Natural killer cell (primary cell): Measurements from ENCODE around the gene PID1. TPM values are rescaled to one million over a fixed set of nuclear protein-coding genes. Genes with fewer than 3 reads are reported as not detected.

Experiments
- ATAC-seq, 3 donors: fragments of 150-1000 bp in 2 of 3; fragments of 200-7000 bp in 1 of 3; cut with Tn5 transposase; 1 replicate in 1 of 3; 2 replicates in 2 of 3; pipeline ENCODE4 v1.10.0; 2021; ENCODE audit warnings: mild to moderate bottlenecking in 2 of 3, moderate library complexity in 2 of 3
- DNase-seq, 2 donors: peaks; one replicate each; pipeline versions ENCODE4 v3.0.0 to v3.0.0-alpha.2; 2013 to 2021; ENCODE audit warnings: mixed read lengths in 1 of 2
- H3K27ac ChIP-seq: one replicate; pipeline ENCODE4 v1.5.1; 2013; ENCODE audit warnings: mild to moderate bottlenecking, low read length
- H3K27me3 ChIP-seq: one replicate; pipeline ENCODE4 v1.6.1; 2013; ENCODE audit warnings: low read length; ENCODE audit not compliant: control insufficient read depth, insufficient read depth
- H3K36me3 ChIP-seq: one replicate; pipeline ENCODE4 v1.6.1; 2013; ENCODE audit warnings: low read length; ENCODE audit not compliant: control insufficient read depth, insufficient read depth
- H3K4me1 ChIP-seq: one replicate; pipeline ENCODE4 v1.6.1; 2013; ENCODE audit warnings: low read length; ENCODE audit not compliant: control insufficient read depth, insufficient read depth
- H3K4me3 ChIP-seq: one replicate; pipeline ENCODE4 v1.5.1; 2013; ENCODE audit warnings: low read length
- H3K9me3 ChIP-seq: one replicate; pipeline ENCODE4 v1.6.1; 2013; ENCODE audit warnings: low read length; ENCODE audit not compliant: control insufficient read depth, insufficient read depth
- H3K27ac Mint-ChIP-seq, 2 donors: one replicate each; pipeline ENCODE4 v1.8.0; 2022; ENCODE audit warnings: mild to moderate bottlenecking in 2 of 2, mixed read lengths in 2 of 2, moderate library complexity in 1 of 2
- H3K27me3 Mint-ChIP-seq, 2 donors: one replicate each; pipeline ENCODE4 v1.8.0; 2022; ENCODE audit warnings: low read depth in 2 of 2, mixed read lengths in 2 of 2
- H3K36me3 Mint-ChIP-seq: one replicate; pipeline ENCODE4 v1.8.0; 2022; ENCODE audit warnings: mixed read lengths
- H3K4me1 Mint-ChIP-seq, 2 donors: one replicate each; pipeline ENCODE4 v1.8.0; 2022; ENCODE audit warnings: mixed read lengths in 2 of 2
- H3K4me3 Mint-ChIP-seq: one replicate; pipeline ENCODE4 v1.8.0; 2022; ENCODE audit warnings: mild to moderate bottlenecking, moderate library complexity, mixed read lengths
- H3K9me3 Mint-ChIP-seq, 2 donors: one replicate each; pipeline ENCODE4 v1.8.0; 2022; ENCODE audit warnings: mixed read lengths in 2 of 2
- WGBS: methylation state at CpG from one replicate; pipeline ENCODE4 v1.1.7; 2013; ENCODE audit warnings: missing lambda C conversion rate; ENCODE audit not compliant: insufficient coverage; 5-methylcytosine and 5-hydroxymethylcytosine counted together
- intact Hi-C: fragments of 100-400 bp; cut with micrococcal nuclease; formaldehyde crosslinking; loops from one replicate; pipeline ENCODE4 v1.14.2; 2022
- total RNA-seq, 4 donors: library from RNA; stranded (reverse); fragments of 120-200 nt in 1 of 4; gene quantifications; one replicate each; pipeline versions ENCODE4 v1.2.3 to v1.2.4, GENCODE V29; 2013 to 2022
- TF ChIP-seq, protein P1 (sequence below): fragments of 200-600 bp; IDR thresholded peaks from one replicate; pipeline ENCODE4 v1.8.0; 2022; ENCODE audit warnings: antibody characterized with exemption

PID1 gene
- total RNA-seq, 3 donors from 2014 or later (not counting 1 experiment from before 2014, with no cell fraction given): 0.56 to 3.0 (median 1.0) TPM

DNA sequence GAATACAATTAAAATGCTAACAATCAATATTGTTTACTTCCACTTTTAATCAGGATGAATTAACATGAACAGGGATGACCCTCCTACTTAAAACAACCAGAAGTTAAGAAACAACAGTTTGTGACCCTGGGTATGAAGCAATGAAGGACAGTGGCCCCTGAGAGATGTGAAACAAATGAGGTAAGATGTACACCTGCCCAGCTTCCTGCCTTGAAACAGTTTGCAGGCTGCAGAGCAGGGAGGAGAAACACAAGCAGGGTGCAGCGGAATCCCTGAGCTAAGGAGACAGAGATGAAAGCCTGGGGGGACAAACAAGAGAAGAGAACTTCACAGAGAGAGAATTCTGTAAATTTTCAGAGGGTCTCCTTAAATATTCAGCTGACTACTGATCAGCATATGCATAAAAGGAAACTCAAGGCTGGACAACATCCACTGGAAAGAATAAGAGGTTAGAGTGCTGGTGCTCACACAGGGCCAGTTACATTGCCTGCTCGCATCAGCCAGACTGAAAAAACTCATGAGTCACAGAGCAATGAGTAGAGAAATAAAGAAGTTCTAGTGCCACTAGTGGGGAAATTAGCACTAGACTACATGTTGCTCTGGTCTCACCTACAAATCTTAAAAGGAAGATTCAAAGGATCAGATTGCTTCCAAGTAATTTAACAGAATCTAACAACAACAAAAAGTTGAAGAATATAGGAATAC, 106.4 kb downstream of the PID1 start:
- intact Hi-C loops: no loop called here
- H3K27ac ChIP-seq: no peak overlapping the region
- no peaks in the 10 kb centered on the region for H3K4me1 ChIP-seq
- no peaks in the 10 kb centered on the region for H3K36me3 ChIP-seq
- H3K27me3 ChIP-seq: no peaks in the 10 kb centered on the region
- no peak for ATAC-seq
- TF ChIP-seq, protein P1, sequence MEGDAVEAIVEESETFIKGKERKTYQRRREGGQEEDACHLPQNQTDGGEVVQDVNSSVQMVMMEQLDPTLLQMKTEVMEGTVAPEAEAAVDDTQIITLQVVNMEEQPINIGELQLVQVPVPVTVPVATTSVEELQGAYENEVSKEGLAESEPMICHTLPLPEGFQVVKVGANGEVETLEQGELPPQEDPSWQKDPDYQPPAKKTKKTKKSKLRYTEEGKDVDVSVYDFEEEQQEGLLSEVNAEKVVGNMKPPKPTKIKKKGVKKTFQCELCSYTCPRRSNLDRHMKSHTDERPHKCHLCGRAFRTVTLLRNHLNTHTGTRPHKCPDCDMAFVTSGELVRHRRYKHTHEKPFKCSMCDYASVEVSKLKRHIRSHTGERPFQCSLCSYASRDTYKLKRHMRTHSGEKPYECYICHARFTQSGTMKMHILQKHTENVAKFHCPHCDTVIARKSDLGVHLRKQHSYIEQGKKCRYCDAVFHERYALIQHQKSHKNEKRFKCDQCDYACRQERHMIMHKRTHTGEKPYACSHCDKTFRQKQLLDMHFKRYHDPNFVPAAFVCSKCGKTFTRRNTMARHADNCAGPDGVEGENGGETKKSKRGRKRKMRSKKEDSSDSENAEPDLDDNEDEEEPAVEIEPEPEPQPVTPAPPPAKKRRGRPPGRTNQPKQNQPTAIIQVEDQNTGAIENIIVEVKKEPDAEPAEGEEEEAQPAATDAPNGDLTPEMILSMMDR: no peak
- Mint-ChIP-seq H3K9me3 (peaks cover 7 to 12% of the 10 kb centered on the region in 2 donors), H3K36me3 (no peaks in the 10 kb centered on the region), H3K27ac (no peak overlapping the region), H3K4me1 (no peaks in the 10 kb centered on the region), H3K27me3 (no peaks in the 10 kb centered on the region), H3K4me3 (no peak overlapping the region)
- no peak for DNase-seq
- H3K9me3 ChIP-seq: peaks cover 6% of the 10 kb centered on the region
- no peak overlapping the region for H3K4me3 ChIP-seq
- 80% methylated on average over 2 of the region's 2 CpGs for WGBS

GRCh38 chr2:229163893-229164292, 107.2 kb downstream of the PID1 start:
- Histone ChIP-seq H3K27ac (no peak overlapping the region), H3K4me1 (no peaks in the 10 kb centered on the region), H3K4me3 (no peak overlapping the region), H3K27me3 (no peaks in the 10 kb centered on the region), H3K9me3 (peaks cover 7% of the 10 kb centered on the region), H3K36me3 (no peaks in the 10 kb centered on the region)
- Mint-ChIP-seq H3K27me3 (no peaks in the 10 kb centered on the region), H3K9me3 (peaks cover 8 to 12% of the 10 kb centered on the region in 2 donors), H3K27ac (no peak overlapping the region), H3K4me3 (no peak overlapping the region), H3K4me1 (no peaks in the 10 kb centered on the region), H3K36me3 (no peaks in the 10 kb centered on the region)
- ATAC-seq (no peak), DNase-seq (no peak)
- intact Hi-C loops: no loop called here
- WGBS: 62% methylated on average over 2 of the region's 2 CpGs
- TF ChIP-seq, protein P1: no peak

DNA sequence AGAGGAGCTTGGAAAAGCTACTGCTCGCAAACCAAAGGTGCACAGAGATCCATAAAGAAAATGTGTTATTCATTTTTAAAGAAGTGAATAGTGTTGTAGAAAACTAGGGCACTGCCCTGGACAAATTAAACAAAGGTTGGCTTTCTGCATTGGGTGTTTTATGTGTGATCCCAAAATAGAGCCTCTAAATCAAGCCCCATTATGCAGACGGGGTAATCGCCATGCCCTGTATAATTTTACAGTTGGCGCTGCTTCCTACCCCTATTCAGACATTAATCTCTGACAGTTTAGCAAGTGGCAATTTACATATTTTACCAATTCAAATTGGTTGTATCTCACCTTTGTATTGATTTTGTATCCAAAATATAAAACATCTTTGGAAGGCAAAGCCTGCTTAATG, 109.1 kb downstream of the PID1 start:
- H3K36me3 ChIP-seq: no peaks in the 10 kb centered on the region
- no peaks in the 10 kb centered on the region for H3K4me1 ChIP-seq
- 97% methylated on average over 4 of the region's 4 CpGs for WGBS
- DNase-seq: no peak
- no peak overlapping the region for H3K27ac ChIP-seq
- Mint-ChIP-seq H3K4me3 (no peak overlapping the region), H3K4me1 (no peaks in the 10 kb centered on the region), H3K27me3 (no peaks in the 10 kb centered on the region), H3K36me3 (no peaks in the 10 kb centered on the region), H3K9me3 (peaks cover 8 to 9% of the 10 kb centered on the region in 2 donors), H3K27ac (no peak overlapping the region)
- no peak overlapping the region for H3K4me3 ChIP-seq
- TF ChIP-seq, protein P1: no peak
- peaks cover 7% of the 10 kb centered on the region for H3K9me3 ChIP-seq
- no peak for ATAC-seq
- intact Hi-C loops: no loop called here
- H3K27me3 ChIP-seq: no peaks in the 10 kb centered on the region

GRCh38 chr2:229160984-229161383, 110.1 kb downstream of the PID1 start:
- DNase-seq (no peak), ATAC-seq (no peak)
- H3K4me1 ChIP-seq: no peaks in the 10 kb centered on the region
- H3K27me3 ChIP-seq: no peaks in the 10 kb centered on the region
- 85% methylated on average over 2 of the region's 2 CpGs for WGBS
- Mint-ChIP-seq H3K36me3 (no peaks in the 10 kb centered on the region), H3K4me1 (no peaks in the 10 kb centered on the region), H3K9me3 (peaks cover 10 to 11% of the 10 kb centered on the region in 2 donors), H3K27ac (no peak overlapping the region), H3K27me3 (no peaks in the 10 kb centered on the region), H3K4me3 (no peak overlapping the region)
- intact Hi-C loops: no loop called here
- H3K9me3 ChIP-seq: peaks cover 10% of the 10 kb centered on the region
- no peak overlapping the region for H3K27ac ChIP-seq
- TF ChIP-seq, protein P1: no peak
- no peak overlapping the region for H3K4me3 ChIP-seq
- H3K36me3 ChIP-seq: no peaks in the 10 kb centered on the region
